Heart right ventricle (tissue), 16 donors: Measurements from ENCODE around the gene ADPRS. TPM values are rescaled to one million over a fixed set of nuclear protein-coding genes. Genes with fewer than 3 reads are reported as not detected.

Experiments
- ATAC-seq, 8 donors: fragments of 200-7000 bp; cut with Tn5 transposase; one replicate each; pipeline ENCODE4 v1.9.1; 2020; ENCODE audit warnings: mild to moderate bottlenecking in 8 of 8, moderate library complexity in 8 of 8, moderate number of reproducible peaks in 1 of 8
- DNase-seq, 2 donors: peaks; one replicate each; pipeline ENCODE4 v3.0.0-alpha.2; 2020
- H3K27ac ChIP-seq, 10 donors: fragments of 200-600 bp; sonication (generic) in 2 of 10; one replicate each; pipeline versions ENCODE4 v1.5.0 to v1.8.0; 2020 to 2022; ENCODE audit warnings: mild to moderate bottlenecking in 3 of 10
- H3K27me3 ChIP-seq, 7 donors: fragments of 200-600 bp; one replicate each; pipeline ENCODE4 v1.8.0; 2021 to 2022; ENCODE audit warnings: mild to moderate bottlenecking in 2 of 7
- H3K36me3 ChIP-seq, 9 donors: fragments of 200-600 bp; sonication (generic) in 1 of 9; one replicate each; pipeline versions ENCODE4 v1.5.0 to v1.8.0; 2020 to 2022; ENCODE audit warnings: mild to moderate bottlenecking in 2 of 9
- H3K4me1 ChIP-seq, 9 donors: fragments of 200-600 bp; sonication (generic) in 1 of 9; one replicate each; pipeline versions ENCODE4 v1.5.0 to v1.8.0; 2020 to 2022; ENCODE audit warnings: mild to moderate bottlenecking in 4 of 9
- H3K4me3 ChIP-seq, 10 donors: fragments of 200-600 bp; sonication (generic) in 2 of 10; one replicate each; pipeline versions ENCODE4 v1.5.0 to v1.8.0; 2020 to 2022; ENCODE audit warnings: mild to moderate bottlenecking in 7 of 10, moderate library complexity in 2 of 10
- H3K9me3 ChIP-seq, 11 donors: fragments of 200-600 bp in 10 of 11; sonication (generic) in 2 of 11; one replicate each; pipeline versions ENCODE4 v1.5.0 to v1.8.0; 2013 to 2022; ENCODE audit warnings: mild to moderate bottlenecking in 2 of 11, control low read depth in 1 of 11, moderate library complexity in 1 of 11
- CTCF ChIP-seq, 9 donors: fragments of 200-600 bp; sonication (generic) in 2 of 9; IDR thresholded peaks; one replicate each; pipeline versions ENCODE4 v1.5.0 to v1.8.0; 2021 to 2022; ENCODE audit warnings: antibody characterized with exemption in 9 of 9, mild to moderate bottlenecking in 5 of 9, moderate library complexity in 1 of 9
- WGBS, 2 donors: extraction: QIAGEN DNeasy Blood & Tissue Kit; methylation state at CpG; one replicate each; pipeline ENCODE4 v1.1.7; 2013; ENCODE audit warnings: inconsistent platforms in 1 of 2; 5-methylcytosine and 5-hydroxymethylcytosine counted together
- intact Hi-C, 10 donors: fragments of 100-400 bp; cut with DNase I; formaldehyde crosslinking; loops; one replicate each; pipeline versions ENCODE4 v1.11.1 to v1.14.2; 2022
- polyA plus RNA-seq, 2 donors: library from polyadenylated mRNA; stranded (reverse); fragments of 200-250 nt; gene quantifications; one replicate each; pipeline ENCODE4 v1.2.3, GENCODE V29; 2013
- total RNA-seq, 10 donors: library from RNA; stranded (reverse); fragmentation: NEBNext Ultra II Directional in 3 of 10; extraction: Animal tissue kit (Norgen Biotek cat#: 25700) in 3 of 10; gene quantifications; one replicate each; pipeline versions ENCODE4 v1.2.1 to v1.2.4, GENCODE V29; 2021 to 2023
- donor health status: Arrhythmogenic right ventricular cardiomyopathy.
- donor health status: ischemic (EF 13 %, LVEDD 7.1; RV severe dilation, severe dysfunction).
- donor health status: healthy with polysubstance abuse.
- donor health status: DM: no; HTN: yes; CAD: no.
- donor health status: DM: no; HTN: no; CAD: no.
- donor health status: ischemic (EF 25% LVEDD 6.9; RV normal size, moderate dysfunction).
- donor health status: ischemic (EF 25% LVEDD 5.7; RV mildly dilated, moderate dysfunction).
- donor health status: healthy.
- donor health status: DM: yes; HTN: yes; CAD: no.
- donor health status: Ischemic cardiomyopathy.
- donor health status: ischemic (EF 35%, LVEDD 5.7; RV mildly dilated, moderate dysfunction).
- donor health status: nonischemic (EF 11% LVEDD 7.7; RV severe dilation, severe dysfunction).
- donor health status: DM: yes; HTN: yes; CAD: no.
- donor health status: PGD.
- donor health status: ischemic (EF 29% LVEDD 5.4; RV normal size, mild dysfunction).
- donor health status: nonischemic (EF 23%, LVEDD 6.1; RV moderate dilation, normal function).

Gene ADPRS
- total and polyA plus RNA-seq, 12 donors = 11.0 to 24.3 (median 15.6) TPM

- H3K9me3 ChIP-seq = no peaks in the 10 kb centered on the region
- H3K27ac ChIP-seq = no peak overlapping the region
- WGBS, 2 donors = 73 to 75% methylated on average over 6 of the region's 6 CpGs
- ATAC-seq = no peak
- intact Hi-C loops = loop anchor here in 3 of 10 donors (10.0 kb wide), 2 partner anchors 146 to 196 kb away; partner anchors contain the start of genes AGO1 (in 2 of the 3) and AGO3 (in 1 of the 3)
- H3K27me3 ChIP-seq = peaks cover under 1 to 32% (median 21%) of the 10 kb centered on the region in 7 donors
- H3K36me3 ChIP-seq = no peaks in the 10 kb centered on the region
- no peak for DNase-seq
- no peak for TF ChIP-seq CTCF (IDR thresholded peaks at IDR 0.05)
- no peak overlapping the region for H3K4me3 ChIP-seq
- peaks cover 0 to 15% (median 11%) of the 10 kb centered on the region in 9 donors for H3K4me1 ChIP-seq
Observed at GRCh38 chr1:36080801-36081200, 7.9 kb upstream of the ADPRS start.

GRCh38 chr1:36081926-36082485 lies 6.7 kb upstream of the ADPRS start:
- no peak overlapping the region for H3K27ac ChIP-seq
- no peaks in the 10 kb centered on the region for H3K9me3 ChIP-seq
- no peaks in the 10 kb centered on the region for H3K36me3 ChIP-seq
- H3K4me3 ChIP-seq = no peak overlapping the region
- intact Hi-C loops = loop anchor here in 3 of 10 donors (10.0 kb wide), 2 partner anchors 147 to 197 kb away; partner anchors contain the start of genes AGO1 (in 2 of the 3) and AGO3 (in 1 of the 3)
- ATAC-seq = no peak
- TF ChIP-seq CTCF (IDR thresholded peaks at IDR 0.05) = no peak
- 76 to 82% methylated on average over 3 of the region's 3 CpGs for WGBS, 2 donors
- peaks cover 4 to 35% (median 23%) of the 10 kb centered on the region in 7 donors for H3K27me3 ChIP-seq
- H3K4me1 ChIP-seq = peaks cover 0 to 15% (median 11%) of the 10 kb centered on the region in 9 donors
- DNase-seq = no peak

- no peak for DNase-seq
- Histone ChIP-seq H3K9me3 (no peaks in the 10 kb centered on the region), H3K4me1 (peaks cover 0 to 18% (median 15%) of the 10 kb centered on the region in 9 donors), H3K36me3 (no peaks in the 10 kb centered on the region), H3K27me3 (peaks cover 4 to 35% (median 23%) of the 10 kb centered on the region in 7 donors), H3K4me3 (no peak overlapping the region), H3K27ac (no peak overlapping the region)
- no peak for TF ChIP-seq CTCF (IDR thresholded peaks at IDR 0.05)
- ATAC-seq = no peak
- 88 to 92% methylated on average over 13 of the region's 13 CpGs for WGBS, 2 donors
- intact Hi-C loops = loop anchor here in 3 of 10 donors (10.0 kb wide), 2 partner anchors 148 to 198 kb away; partner anchors contain the start of genes AGO1 (in 2 of the 3) and AGO3 (in 1 of the 3)
Observed at GRCh38 chr1:36083219-36083618, 5.5 kb upstream of the ADPRS start.

GRCh38 chr1:36083635-36084496 lies 4.8 kb upstream of the ADPRS start, which contains the start of gene TEKT2:
Gene TEKT2, plus strand, starts transcription at chr1:36084094. Its CDS starts 828 bp downstream, at chr1:36084922.
- peaks cover 0 to 23% (median 18%) of the 10 kb centered on the region in 9 donors for H3K4me1 ChIP-seq
- peaks cover 4 to 35% (median 23%) of the 10 kb centered on the region in 7 donors for H3K27me3 ChIP-seq
- 13% methylated on average over 56 to 58 of the region's 59 CpGs for WGBS, 2 donors
- no peak within 1 kb of the TSS for H3K27ac ChIP-seq
- intact Hi-C loops = loop anchor here in 3 of 10 donors (10.0 kb wide), 2 partner anchors 149 to 199 kb away; partner anchors contain the start of genes AGO1 (in 2 of the 3) and AGO3 (in 1 of the 3)
- H3K36me3 ChIP-seq = no peaks in the 10 kb centered on the region
- no peaks in the 10 kb centered on the region for H3K9me3 ChIP-seq
- DNase-seq (no peak), ATAC-seq (peak in 1 of 8 donors; percentile 7)
- TF ChIP-seq CTCF (IDR thresholded peaks at IDR 0.05) = no peak
- H3K4me3 ChIP-seq = peak within 1 kb of the TSS; percentile 16 to 55 (median 52)
